Skeletal muscle tissue (tissue), 4 donors: ENCODE measurements around the gene MORN5. TPM values are rescaled to one million over a fixed set of nuclear protein-coding genes. Genes with fewer than 3 reads are reported as not detected.

Experiments used
- H3K27ac ChIP-seq: one replicate; pipeline ENCODE4 v1.7.0; 2013; ENCODE audit warnings: mild to moderate bottlenecking, low read depth, low read length, inconsistent platforms
- H3K27me3 ChIP-seq, 3 donors: one replicate each; pipeline ENCODE4 v1.7.0; 2013; ENCODE audit warnings: low read length in 3 of 3; ENCODE audit not compliant: control insufficient read depth in 3 of 3, insufficient read depth in 3 of 3
- H3K36me3 ChIP-seq, 3 donors: one replicate each; pipeline ENCODE4 v1.7.0; 2013; ENCODE audit warnings: low read length in 3 of 3; ENCODE audit not compliant: control insufficient read depth in 3 of 3, insufficient read depth in 3 of 3
- H3K4me1 ChIP-seq, 3 donors: one replicate each; pipeline ENCODE4 v1.7.0; 2013; ENCODE audit warnings: low read length in 3 of 3, mild to moderate bottlenecking in 3 of 3; ENCODE audit not compliant: control insufficient read depth in 3 of 3, insufficient read depth in 3 of 3
- H3K4me3 ChIP-seq, 3 donors: one replicate each; pipeline ENCODE4 v1.7.0; 2013; ENCODE audit warnings: low read length in 3 of 3
- H3K9ac ChIP-seq, 3 donors: one replicate each; pipeline ENCODE4 v1.7.0; 2013; ENCODE audit warnings: low read length in 3 of 3, mild to moderate bottlenecking in 3 of 3, moderate library complexity in 2 of 3, low read depth in 1 of 3
- H3K9me3 ChIP-seq, 3 donors: one replicate each; pipeline ENCODE4 v1.7.0; 2013; ENCODE audit warnings: low read length in 3 of 3; ENCODE audit not compliant: control insufficient read depth in 3 of 3
- total RNA-seq: library from RNA; depleted of rRNA; stranded (reverse); fragments of >200 nt; gene quantifications from one replicate; pipeline ENCODE4 v1.2.3, GENCODE V29; 2014
- donor health status: Osteomylitis.

MORN5 gene
- total RNA-seq, 1 donor from 2014 or later: not detected

- Histone ChIP-seq H3K27me3 (peaks cover 18 to 25% (median 21%) of the 10 kb centered on the region in 3 donors), H3K4me1 (peaks cover 13 to 21% (median 19%) of the 10 kb centered on the region in 3 donors), H3K27ac (no peak overlapping the region), H3K4me3 (no peak overlapping the region), H3K36me3 (no peaks in the 10 kb centered on the region), H3K9me3 (no peaks in the 10 kb centered on the region), H3K9ac (no peak overlapping the region)
Measured at GRCh38 chr9:122124048-122124447, 35.7 kb upstream of the MORN5 start.

GRCh38 chr9:122124528-122124927, 35.2 kb upstream of the MORN5 start:
- Histone ChIP-seq H3K27ac (no peak overlapping the region), H3K9ac (no peak overlapping the region), H3K4me3 (no peak overlapping the region), H3K9me3 (no peaks in the 10 kb centered on the region), H3K4me1 (peaks cover 13 to 21% (median 19%) of the 10 kb centered on the region in 3 donors), H3K36me3 (no peaks in the 10 kb centered on the region), H3K27me3 (peaks cover 18 to 25% (median 21%) of the 10 kb centered on the region in 3 donors)

GRCh38 chr9:122125158-122125508, 34.6 kb upstream of the MORN5 start:
- Histone ChIP-seq H3K4me3 (no peak overlapping the region), H3K9me3 (no peaks in the 10 kb centered on the region), H3K27ac (no peak overlapping the region), H3K27me3 (peaks cover 18 to 25% (median 21%) of the 10 kb centered on the region in 3 donors), H3K36me3 (no peaks in the 10 kb centered on the region), H3K4me1 (peaks cover 13 to 19% (median 15%) of the 10 kb centered on the region in 3 donors), H3K9ac (no peak overlapping the region)

- no peak overlapping the region for H3K4me3 ChIP-seq
- H3K9ac ChIP-seq: no peak overlapping the region
- no peak overlapping the region for H3K27ac ChIP-seq
- peaks cover 18 to 25% (median 21%) of the 10 kb centered on the region in 3 donors for H3K27me3 ChIP-seq
- H3K36me3 ChIP-seq: no peaks in the 10 kb centered on the region
- H3K9me3 ChIP-seq: no peaks in the 10 kb centered on the region
- H3K4me1 ChIP-seq: peaks cover 13 to 19% (median 13%) of the 10 kb centered on the region in 3 donors
Measured at GRCh38 chr9:122125509-122126330, 34.0 kb upstream of the MORN5 start.

GRCh38 chr9:122126331-122127261, 33.1 kb upstream of the MORN5 start:
- Histone ChIP-seq H3K4me3 (peak overlapping the region in 1 of 3 donors; percentile 35), H3K27ac (no peak overlapping the region), H3K9me3 (no peaks in the 10 kb centered on the region), H3K27me3 (peaks cover 18 to 27% (median 25%) of the 10 kb centered on the region in 3 donors), H3K9ac (peak overlapping the region in 1 of 3 donors; percentile 38), H3K36me3 (no peaks in the 10 kb centered on the region), H3K4me1 (peaks cover 19 to 25% (median 19%) of the 10 kb centered on the region in 3 donors)

- peaks cover 18 to 27% (median 25%) of the 10 kb centered on the region in 3 donors for H3K27me3 ChIP-seq
- no peak overlapping the region for H3K27ac ChIP-seq
- H3K9ac ChIP-seq: no peak overlapping the region
- H3K4me1 ChIP-seq: peaks cover 20 to 28% (median 24%) of the 10 kb centered on the region in 3 donors
- no peaks in the 10 kb centered on the region for H3K36me3 ChIP-seq
- H3K9me3 ChIP-seq: no peaks in the 10 kb centered on the region
- H3K4me3 ChIP-seq: no peak overlapping the region
Measured at GRCh38 chr9:122127396-122127798, 32.3 kb upstream of the MORN5 start.

- no peak overlapping the region for H3K27ac ChIP-seq
- peaks cover 20 to 27% (median 25%) of the 10 kb centered on the region in 3 donors for H3K27me3 ChIP-seq
- H3K4me1 ChIP-seq: peaks cover 20 to 35% (median 25%) of the 10 kb centered on the region in 3 donors
- no peak overlapping the region for H3K4me3 ChIP-seq
- H3K9me3 ChIP-seq: no peaks in the 10 kb centered on the region
- H3K36me3 ChIP-seq: no peaks in the 10 kb centered on the region
- no peak overlapping the region for H3K9ac ChIP-seq
Measured at GRCh38 chr9:122128007-122128968, 31.4 kb upstream of the MORN5 start.

- H3K36me3 ChIP-seq: no peaks in the 10 kb centered on the region
- H3K27ac ChIP-seq: no peak overlapping the region
- H3K4me3 ChIP-seq: no peak overlapping the region
- H3K4me1 ChIP-seq: peaks cover 20 to 37% (median 27%) of the 10 kb centered on the region in 3 donors
- no peaks in the 10 kb centered on the region for H3K9me3 ChIP-seq
- H3K9ac ChIP-seq: no peak overlapping the region
- H3K27me3 ChIP-seq: peaks cover 21 to 27% (median 25%) of the 10 kb centered on the region in 3 donors
Measured at GRCh38 chr9:122128969-122129343, 30.8 kb upstream of the MORN5 start.

GRCh38 chr9:122129969-122130368, 29.7 kb upstream of the MORN5 start:
- Histone ChIP-seq H3K36me3 (no peaks in the 10 kb centered on the region), H3K4me1 (peaks cover 20 to 37% (median 33%) of the 10 kb centered on the region in 3 donors), H3K27ac (no peak overlapping the region), H3K9me3 (no peaks in the 10 kb centered on the region), H3K9ac (no peak overlapping the region), H3K4me3 (no peak overlapping the region), H3K27me3 (peaks cover 19 to 23% (median 23%) of the 10 kb centered on the region in 3 donors)
